ENCODE data around the gene LZTFL1.

Gene LZTFL1

DNA sequence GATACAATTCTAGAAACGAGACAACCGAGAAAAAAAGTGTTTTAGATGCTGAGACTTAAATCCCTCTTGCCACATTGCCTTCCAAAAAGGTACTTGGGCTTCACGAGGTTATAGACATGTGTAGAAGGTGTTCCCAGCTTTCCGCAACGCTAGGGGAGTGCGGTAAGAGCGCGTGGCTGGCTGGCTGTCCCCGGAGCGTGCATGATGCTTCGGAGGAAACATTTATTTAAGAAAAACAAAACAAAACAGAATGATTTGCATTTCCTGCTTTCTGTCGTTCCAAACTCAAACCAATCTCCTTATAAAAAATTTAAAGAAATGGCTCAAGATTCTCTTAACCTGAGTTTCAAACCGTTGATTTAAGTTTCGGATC is 46.4 kb downstream of the LZTFL1 start:
- ATAC-seq = no peak

DNA sequence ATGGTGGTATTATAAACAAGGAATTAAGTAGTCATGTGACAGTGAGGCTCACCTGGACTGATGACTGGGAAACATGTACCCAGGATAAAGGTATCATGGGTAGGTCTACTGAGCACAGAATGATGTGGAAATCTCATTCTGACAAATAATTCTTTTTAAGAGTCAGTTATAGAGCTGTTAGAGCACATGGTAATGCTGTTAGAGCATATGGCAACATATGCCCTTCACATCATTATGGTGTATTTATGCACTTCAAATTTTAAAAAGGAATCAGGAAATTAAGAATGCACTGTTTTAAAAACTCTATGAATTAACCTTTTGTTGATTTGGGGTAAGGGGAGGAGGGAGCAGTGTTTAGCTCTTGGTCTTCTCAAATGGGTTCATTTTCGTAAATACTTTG is 47.3 kb downstream of the LZTFL1 start:
- TF ChIP-seq OSR1 (CRISPR knock-in tag; IDR thresholded peaks at IDR 0.05) (no peak), ISL1 (CRISPR knock-in tag; IDR thresholded peaks at IDR 0.05) (no peak), ZNF565 (CRISPR knock-in tag; conservative IDR thresholded peaks at IDR 0.05; ENCODE audit: low read depth) (no peak), ARNTL (CRISPR knock-in tag; IDR thresholded peaks at IDR 0.05; ENCODE audit: borderline replicate concordance, low read depth) (no peak), PPARA (CRISPR knock-in tag; IDR thresholded peaks at IDR 0.05; ENCODE audit: borderline replicate concordance) (no peak), RARB (CRISPR knock-in tag; IDR thresholded peaks at IDR 0.05) (no peak), ZNF8 (CRISPR knock-in tag; IDR thresholded peaks at IDR 0.05) (no peak), ZFP3 (CRISPR knock-in tag; IDR thresholded peaks at IDR 0.05) (no peak), TCF4 (CRISPR knock-in tag; IDR thresholded peaks at IDR 0.05; ENCODE audit: borderline replicate concordance) (no peak)
- TF ChIP-seq, protein P1, sequence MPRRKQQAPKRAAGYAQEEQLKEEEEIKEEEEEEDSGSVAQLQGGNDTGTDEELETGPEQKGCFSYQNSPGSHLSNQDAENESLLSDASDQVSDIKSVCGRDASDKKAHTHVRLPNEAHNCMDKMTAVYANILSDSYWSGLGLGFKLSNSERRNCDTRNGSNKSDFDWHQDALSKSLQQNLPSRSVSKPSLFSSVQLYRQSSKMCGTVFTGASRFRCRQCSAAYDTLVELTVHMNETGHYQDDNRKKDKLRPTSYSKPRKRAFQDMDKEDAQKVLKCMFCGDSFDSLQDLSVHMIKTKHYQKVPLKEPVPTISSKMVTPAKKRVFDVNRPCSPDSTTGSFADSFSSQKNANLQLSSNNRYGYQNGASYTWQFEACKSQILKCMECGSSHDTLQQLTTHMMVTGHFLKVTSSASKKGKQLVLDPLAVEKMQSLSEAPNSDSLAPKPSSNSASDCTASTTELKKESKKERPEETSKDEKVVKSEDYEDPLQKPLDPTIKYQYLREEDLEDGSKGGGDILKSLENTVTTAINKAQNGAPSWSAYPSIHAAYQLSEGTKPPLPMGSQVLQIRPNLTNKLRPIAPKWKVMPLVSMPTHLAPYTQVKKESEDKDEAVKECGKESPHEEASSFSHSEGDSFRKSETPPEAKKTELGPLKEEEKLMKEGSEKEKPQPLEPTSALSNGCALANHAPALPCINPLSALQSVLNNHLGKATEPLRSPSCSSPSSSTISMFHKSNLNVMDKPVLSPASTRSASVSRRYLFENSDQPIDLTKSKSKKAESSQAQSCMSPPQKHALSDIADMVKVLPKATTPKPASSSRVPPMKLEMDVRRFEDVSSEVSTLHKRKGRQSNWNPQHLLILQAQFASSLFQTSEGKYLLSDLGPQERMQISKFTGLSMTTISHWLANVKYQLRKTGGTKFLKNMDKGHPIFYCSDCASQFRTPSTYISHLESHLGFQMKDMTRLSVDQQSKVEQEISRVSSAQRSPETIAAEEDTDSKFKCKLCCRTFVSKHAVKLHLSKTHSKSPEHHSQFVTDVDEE (CRISPR knock-in tag; IDR thresholded peaks at IDR 0.05) = no peak
- TF ChIP-seq, protein P2, sequence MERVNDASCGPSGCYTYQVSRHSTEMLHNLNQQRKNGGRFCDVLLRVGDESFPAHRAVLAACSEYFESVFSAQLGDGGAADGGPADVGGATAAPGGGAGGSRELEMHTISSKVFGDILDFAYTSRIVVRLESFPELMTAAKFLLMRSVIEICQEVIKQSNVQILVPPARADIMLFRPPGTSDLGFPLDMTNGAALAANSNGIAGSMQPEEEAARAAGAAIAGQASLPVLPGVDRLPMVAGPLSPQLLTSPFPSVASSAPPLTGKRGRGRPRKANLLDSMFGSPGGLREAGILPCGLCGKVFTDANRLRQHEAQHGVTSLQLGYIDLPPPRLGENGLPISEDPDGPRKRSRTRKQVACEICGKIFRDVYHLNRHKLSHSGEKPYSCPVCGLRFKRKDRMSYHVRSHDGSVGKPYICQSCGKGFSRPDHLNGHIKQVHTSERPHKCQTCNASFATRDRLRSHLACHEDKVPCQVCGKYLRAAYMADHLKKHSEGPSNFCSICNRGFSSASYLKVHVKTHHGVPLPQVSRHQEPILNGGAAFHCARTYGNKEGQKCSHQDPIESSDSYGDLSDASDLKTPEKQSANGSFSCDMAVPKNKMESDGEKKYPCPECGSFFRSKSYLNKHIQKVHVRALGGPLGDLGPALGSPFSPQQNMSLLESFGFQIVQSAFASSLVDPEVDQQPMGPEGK (CRISPR knock-in tag; IDR thresholded peaks at IDR 0.05; ENCODE audit: borderline replicate concordance) = no peak
- TF ChIP-seq, protein P3, sequence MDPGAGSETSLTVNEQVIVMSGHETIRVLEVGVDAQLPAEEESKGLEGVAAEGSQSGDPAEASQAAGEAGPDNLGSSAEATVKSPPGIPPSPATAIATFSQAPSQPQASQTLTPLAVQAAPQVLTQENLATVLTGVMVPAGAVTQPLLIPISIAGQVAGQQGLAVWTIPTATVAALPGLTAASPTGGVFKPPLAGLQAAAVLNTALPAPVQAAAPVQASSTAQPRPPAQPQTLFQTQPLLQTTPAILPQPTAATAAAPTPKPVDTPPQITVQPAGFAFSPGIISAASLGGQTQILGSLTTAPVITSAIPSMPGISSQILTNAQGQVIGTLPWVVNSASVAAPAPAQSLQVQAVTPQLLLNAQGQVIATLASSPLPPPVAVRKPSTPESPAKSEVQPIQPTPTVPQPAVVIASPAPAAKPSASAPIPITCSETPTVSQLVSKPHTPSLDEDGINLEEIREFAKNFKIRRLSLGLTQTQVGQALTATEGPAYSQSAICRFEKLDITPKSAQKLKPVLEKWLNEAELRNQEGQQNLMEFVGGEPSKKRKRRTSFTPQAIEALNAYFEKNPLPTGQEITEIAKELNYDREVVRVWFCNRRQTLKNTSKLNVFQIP (CRISPR knock-in tag; IDR thresholded peaks at IDR 0.05; ENCODE audit: borderline replicate concordance, low read depth) = no peak
- no peak for ATAC-seq

More for the DNA sequence above, 46.4 kb downstream of the LZTFL1 start:
- TF ChIP-seq, protein P1 (CRISPR knock-in tag; IDR thresholded peaks at IDR 0.05) = no peak
- TF ChIP-seq ZFP3 (CRISPR knock-in tag; IDR thresholded peaks at IDR 0.05) = no peak
- TF ChIP-seq PPARA (CRISPR knock-in tag; IDR thresholded peaks at IDR 0.05; ENCODE audit: borderline replicate concordance) = no peak
- no peak for TF ChIP-seq ZFP30 (CRISPR knock-in tag; IDR thresholded peaks at IDR 0.05)
- no peak for TF ChIP-seq RARB (CRISPR knock-in tag; IDR thresholded peaks at IDR 0.05)
- no peak for TF ChIP-seq ZNF565 (CRISPR knock-in tag; conservative IDR thresholded peaks at IDR 0.05; ENCODE audit: low read depth)
- TF ChIP-seq TCF4 (CRISPR knock-in tag; IDR thresholded peaks at IDR 0.05; ENCODE audit: borderline replicate concordance) = no peak
- TF ChIP-seq ARNTL (CRISPR knock-in tag; IDR thresholded peaks at IDR 0.05; ENCODE audit: borderline replicate concordance, low read depth) = no peak
- TF ChIP-seq ZC3H10 (CRISPR knock-in tag; IDR thresholded peaks at IDR 0.05) = no peak
- TF ChIP-seq TOX (CRISPR knock-in tag; IDR thresholded peaks at IDR 0.05; ENCODE audit: borderline replicate concordance) = no peak
- no peak for TF ChIP-seq BACH2 (CRISPR knock-in tag; IDR thresholded peaks at IDR 0.05; ENCODE audit: borderline replicate concordance)
- no peak for TF ChIP-seq ISL1 (CRISPR knock-in tag; IDR thresholded peaks at IDR 0.05)
- no peak for TF ChIP-seq ZNF8 (CRISPR knock-in tag; IDR thresholded peaks at IDR 0.05)
- TF ChIP-seq, protein P3 (CRISPR knock-in tag; IDR thresholded peaks at IDR 0.05; ENCODE audit: borderline replicate concordance, low read depth) = no peak

DNA sequence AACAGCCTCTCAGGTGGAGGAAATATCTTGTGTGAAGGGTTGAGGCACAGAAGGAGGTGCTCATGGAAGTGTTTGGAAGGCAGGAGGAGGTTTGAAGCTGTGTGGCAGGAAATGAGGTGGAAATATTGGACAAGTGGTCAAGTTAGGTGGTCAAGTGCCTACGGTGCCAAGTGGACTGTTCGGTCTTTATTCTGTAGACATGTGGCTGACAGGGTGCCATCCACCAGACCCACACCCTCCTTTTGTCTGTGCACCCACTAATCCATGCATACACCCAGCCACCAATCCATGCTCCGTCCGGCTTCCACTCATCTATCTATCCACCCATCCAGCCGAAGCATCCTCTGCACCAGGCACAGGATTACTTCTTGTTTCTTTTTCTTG is 47.8 kb downstream of the LZTFL1 start:
- ATAC-seq = no peak
- TF ChIP-seq CSDC2 (CRISPR knock-in tag; IDR thresholded peaks at IDR 0.05) (no peak), SNAI2 (CRISPR knock-in tag; IDR thresholded peaks at IDR 0.05) (no peak), OSR1 (CRISPR knock-in tag; IDR thresholded peaks at IDR 0.05) (no peak), PPARA (CRISPR knock-in tag; IDR thresholded peaks at IDR 0.05; ENCODE audit: borderline replicate concordance) (no peak)
- TF ChIP-seq, protein P4, sequence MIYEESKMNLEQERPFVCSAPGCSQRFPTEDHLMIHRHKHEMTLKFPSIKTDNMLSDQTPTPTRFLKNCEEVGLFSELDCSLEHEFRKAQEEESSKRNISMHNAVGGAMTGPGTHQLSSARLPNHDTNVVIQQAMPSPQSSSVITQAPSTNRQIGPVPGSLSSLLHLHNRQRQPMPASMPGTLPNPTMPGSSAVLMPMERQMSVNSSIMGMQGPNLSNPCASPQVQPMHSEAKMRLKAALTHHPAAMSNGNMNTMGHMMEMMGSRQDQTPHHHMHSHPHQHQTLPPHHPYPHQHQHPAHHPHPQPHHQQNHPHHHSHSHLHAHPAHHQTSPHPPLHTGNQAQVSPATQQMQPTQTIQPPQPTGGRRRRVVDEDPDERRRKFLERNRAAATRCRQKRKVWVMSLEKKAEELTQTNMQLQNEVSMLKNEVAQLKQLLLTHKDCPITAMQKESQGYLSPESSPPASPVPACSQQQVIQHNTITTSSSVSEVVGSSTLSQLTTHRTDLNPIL (CRISPR knock-in tag; IDR thresholded peaks at IDR 0.05; ENCODE audit: low read depth) = no peak
